Calu3 (cell line): Measurements from ENCODE around the gene PPP1R14C. TPM values are rescaled to one million over a fixed set of nuclear protein-coding genes. Genes with fewer than 3 reads are reported as not detected.

ENCODE experiments used
- BruUV-seq: library from RNA; stranded (reverse); fragments of 400-500 nt; replicated peaks from 2 replicates; lab custom pipeline; 2021; lab: Mats Ljungman, UMichigan
- CTCF ChIA-PET: fragments of 300-600 bp; sonication (Branson Sonifier 250); formaldehyde crosslinking; loops from one replicate; lab custom pipeline; 2022; ENCODE audit warnings: antibody characterized with exemption; lab: Charles Lee
- DNase-seq: peaks from one replicate; pipeline ENCODE4 v3.0.0; 2022
- H3K27ac Mint-ChIP-seq: one replicate; pipeline ENCODE4 v1.8.0; 2022; ENCODE audit warnings: mixed read lengths; ENCODE audit not compliant: unreplicated experiment
- H3K27me3 Mint-ChIP-seq: one replicate; pipeline ENCODE4 v1.8.0; 2022; ENCODE audit warnings: mixed read lengths; ENCODE audit not compliant: unreplicated experiment
- H3K36me3 Mint-ChIP-seq: one replicate; pipeline ENCODE4 v1.8.0; 2022; ENCODE audit warnings: mild to moderate bottlenecking, moderate library complexity, mixed read lengths; ENCODE audit not compliant: insufficient read depth, unreplicated experiment
- H3K4me1 Mint-ChIP-seq: one replicate; pipeline ENCODE4 v1.8.0; 2022; ENCODE audit warnings: mild to moderate bottlenecking, low read depth, mixed read lengths; ENCODE audit not compliant: unreplicated experiment
- H3K4me3 Mint-ChIP-seq: one replicate; pipeline ENCODE4 v1.8.0; 2022; ENCODE audit warnings: mild to moderate bottlenecking, low read depth, moderate library complexity, mixed read lengths; ENCODE audit not compliant: unreplicated experiment
- H3K9me3 Mint-ChIP-seq: one replicate; pipeline ENCODE4 v1.8.0; 2022; ENCODE audit warnings: low read depth, mixed read lengths; ENCODE audit not compliant: unreplicated experiment
- intact Hi-C: fragments of 100-400 bp; cut with micrococcal nuclease; formaldehyde crosslinking; loops from one replicate; pipeline ENCODE4 v1.10.0; 2022; ENCODE audit not compliant: unreplicated experiment
- total RNA-seq: library from RNA; stranded (reverse); gene quantifications from 2 replicates; pipeline ENCODE4 v1.2.3, GENCODE V29; 2022
- TF ChIP-seq, protein P1 (sequence below): fragments of 200-600 bp; IDR thresholded peaks from one replicate; pipeline ENCODE4 v1.8.0; 2022; ENCODE audit warnings: antibody characterized with exemption; ENCODE audit not compliant: unreplicated experiment

The PPP1R14C gene
- total RNA-seq, 1 experiment from 2014 or later = 3.6 TPM

DNA sequence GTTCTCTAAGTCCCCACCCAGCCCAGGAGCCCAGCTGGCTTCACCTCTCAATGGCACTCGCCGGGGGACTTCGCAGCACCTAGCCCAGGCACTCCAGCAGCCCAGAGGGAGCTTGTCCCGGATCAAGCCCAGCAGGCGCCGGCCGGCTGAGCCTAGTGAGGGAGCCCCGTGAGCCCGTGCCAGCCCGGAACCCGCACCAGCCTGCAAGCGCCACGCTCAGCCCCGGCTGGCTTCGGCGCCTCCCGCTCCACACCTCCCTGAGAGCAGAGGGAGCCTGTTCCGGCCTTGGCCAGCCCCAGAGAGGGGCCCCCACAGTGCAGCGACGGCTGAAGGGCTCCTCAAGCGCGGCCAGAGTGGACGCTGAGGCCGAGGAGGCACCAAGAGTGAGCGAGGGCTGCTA is 27.1 kb upstream of the PPP1R14C start:
- no peak overlapping the region for H3K4me3 Mint-ChIP-seq
- BruUV-seq = no TSS peak
- no peaks in the 10 kb centered on the region for H3K36me3 Mint-ChIP-seq
- TF ChIP-seq, protein P1, sequence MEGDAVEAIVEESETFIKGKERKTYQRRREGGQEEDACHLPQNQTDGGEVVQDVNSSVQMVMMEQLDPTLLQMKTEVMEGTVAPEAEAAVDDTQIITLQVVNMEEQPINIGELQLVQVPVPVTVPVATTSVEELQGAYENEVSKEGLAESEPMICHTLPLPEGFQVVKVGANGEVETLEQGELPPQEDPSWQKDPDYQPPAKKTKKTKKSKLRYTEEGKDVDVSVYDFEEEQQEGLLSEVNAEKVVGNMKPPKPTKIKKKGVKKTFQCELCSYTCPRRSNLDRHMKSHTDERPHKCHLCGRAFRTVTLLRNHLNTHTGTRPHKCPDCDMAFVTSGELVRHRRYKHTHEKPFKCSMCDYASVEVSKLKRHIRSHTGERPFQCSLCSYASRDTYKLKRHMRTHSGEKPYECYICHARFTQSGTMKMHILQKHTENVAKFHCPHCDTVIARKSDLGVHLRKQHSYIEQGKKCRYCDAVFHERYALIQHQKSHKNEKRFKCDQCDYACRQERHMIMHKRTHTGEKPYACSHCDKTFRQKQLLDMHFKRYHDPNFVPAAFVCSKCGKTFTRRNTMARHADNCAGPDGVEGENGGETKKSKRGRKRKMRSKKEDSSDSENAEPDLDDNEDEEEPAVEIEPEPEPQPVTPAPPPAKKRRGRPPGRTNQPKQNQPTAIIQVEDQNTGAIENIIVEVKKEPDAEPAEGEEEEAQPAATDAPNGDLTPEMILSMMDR = no peak
- intact Hi-C loops = no loop called here
- CTCF ChIA-PET = no interaction called here
- H3K9me3 Mint-ChIP-seq = no peaks in the 10 kb centered on the region
- peaks cover 12% of the 10 kb centered on the region for H3K27me3 Mint-ChIP-seq
- no peak for DNase-seq
- no peaks in the 10 kb centered on the region for H3K4me1 Mint-ChIP-seq
- H3K27ac Mint-ChIP-seq = no peak overlapping the region

- H3K9me3 Mint-ChIP-seq = no peaks in the 10 kb centered on the region
- no peaks in the 10 kb centered on the region for H3K4me1 Mint-ChIP-seq
Measured at GRCh38 chr6:150116200-150116800, 26.5 kb upstream of the PPP1R14C start.

DNA sequence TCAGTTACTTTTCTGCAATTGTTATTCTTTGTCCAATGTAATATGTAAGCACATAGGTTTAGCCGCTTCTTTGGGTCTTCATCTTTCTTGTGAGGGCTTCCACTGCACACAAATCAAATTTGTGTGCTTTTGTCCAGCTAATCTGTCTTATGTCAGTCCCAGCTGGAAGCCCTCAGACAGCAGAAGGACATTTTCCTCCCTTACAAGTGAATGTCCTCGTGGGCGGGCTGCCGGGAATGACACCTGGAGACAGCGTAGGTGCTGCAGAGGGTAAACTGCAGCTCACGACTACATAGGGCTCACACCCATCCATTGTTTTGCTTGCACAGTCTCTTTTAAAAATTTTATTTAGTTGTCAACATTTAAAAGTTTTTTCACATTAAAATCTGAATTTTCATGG is 24.6 kb upstream of the PPP1R14C start:
- DNase-seq = no peak
- H3K4me1 Mint-ChIP-seq = no peaks in the 10 kb centered on the region
- no peak overlapping the region for H3K27ac Mint-ChIP-seq
- no peaks in the 10 kb centered on the region for H3K9me3 Mint-ChIP-seq
- TF ChIP-seq, protein P1 = no peak
- no TSS peak for BruUV-seq
- intact Hi-C loops = no loop called here
- CTCF ChIA-PET = no interaction called here
- no peak overlapping the region for H3K4me3 Mint-ChIP-seq
- no peaks in the 10 kb centered on the region for H3K36me3 Mint-ChIP-seq
- H3K27me3 Mint-ChIP-seq = no peaks in the 10 kb centered on the region

More at GRCh38 chr6:150116200-150116800, 26.5 kb upstream of the PPP1R14C start:
- H3K27ac Mint-ChIP-seq = no peak overlapping the region
- CTCF ChIA-PET = no interaction called here
- H3K27me3 Mint-ChIP-seq = peaks cover 7% of the 10 kb centered on the region
- H3K36me3 Mint-ChIP-seq = no peaks in the 10 kb centered on the region
- DNase-seq = no peak
- H3K4me3 Mint-ChIP-seq = no peak overlapping the region
- intact Hi-C loops = no loop called here
- TF ChIP-seq, protein P1 = no peak
- no TSS peak for BruUV-seq

DNA sequence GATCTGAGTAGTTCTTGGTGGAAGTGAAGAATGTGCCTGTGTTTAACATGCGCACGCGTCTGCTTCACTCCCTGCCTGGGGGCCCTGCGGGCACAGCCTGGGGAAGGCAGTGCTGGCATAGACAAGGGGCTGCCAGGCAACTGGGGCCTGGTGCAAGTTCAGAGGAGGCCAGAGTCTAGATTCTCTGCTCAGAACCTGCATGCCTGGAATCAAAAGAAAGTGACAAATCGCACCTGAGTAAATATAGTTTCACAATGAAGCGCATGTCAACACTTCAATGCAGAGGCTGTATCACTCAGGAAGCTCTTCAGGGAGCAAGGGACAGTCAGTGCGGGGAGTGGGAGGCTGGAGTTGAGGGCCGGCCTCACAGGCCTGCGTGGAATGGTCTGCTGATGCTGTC is 24.2 kb upstream of the PPP1R14C start:
- H3K36me3 Mint-ChIP-seq = no peaks in the 10 kb centered on the region
- H3K27me3 Mint-ChIP-seq = peaks cover 2% of the 10 kb centered on the region
- CTCF ChIA-PET = no interaction called here
- DNase-seq = no peak
- H3K27ac Mint-ChIP-seq = no peak overlapping the region
- BruUV-seq = no TSS peak
- TF ChIP-seq, protein P1 = no peak
- H3K4me3 Mint-ChIP-seq = no peak overlapping the region
- intact Hi-C loops = no loop called here
- no peaks in the 10 kb centered on the region for H3K9me3 Mint-ChIP-seq
- no peaks in the 10 kb centered on the region for H3K4me1 Mint-ChIP-seq
